Measurements from ENCODE around the gene LYL1. TPM values are rescaled to one million over a fixed set of nuclear protein-coding genes. Genes with fewer than 3 reads are reported as not detected.

The LYL1 gene
- total and polyA plus RNA-seq, 4 donors: 0.35 to 69.7 (median 2.3) TPM

GRCh38 chr19:13062317-13062716 is 40.3 kb downstream of the LYL1 start (continued):
- TF ChIP-seq RAD21 (IDR thresholded peaks at IDR 0.05) (no peak), FOXA1 (IDR thresholded peaks at IDR 0.05) (no peak), NR2F2 (IDR thresholded peaks at IDR 0.05) (no peak), JUND (IDR thresholded peaks at IDR 0.05) (no peak), HNF4A (conservative IDR thresholded peaks at IDR 0.05) (no peak), SP1 (IDR thresholded peaks at IDR 0.05) (no peak)

GRCh38 chr19:13060964-13061927 is 41.4 kb downstream of the LYL1 start:
- H3K9me3 ChIP-seq (ENCODE audit: control insufficient read depth in 4 of 4, low read length in 3 of 4): no peaks in the 10 kb centered on the region
- peak; percentile 92 for DNase-seq (ENCODE audit: low spot score)
- peak overlapping the region in 2 of 3 donors; percentile 20 to 52 for H3K4me3 ChIP-seq (ENCODE audit: low read depth in 1 of 3, low read length in 3 of 3)
- peak overlapping the region in 1 of 2 donors; percentile 31 for H3K9ac ChIP-seq (ENCODE audit: low read depth in 1 of 2, low read length in 2 of 2)
- no peaks in the 10 kb centered on the region for H3K27me3 ChIP-seq (ENCODE audit: control insufficient read depth in 4 of 4, insufficient read depth in 4 of 4, low read length in 3 of 4)
- peak overlapping the region; percentile 21 to 36 for H3K27ac ChIP-seq (ENCODE audit: low read depth in 1 of 2, low read length in 2 of 2)
- peak in 1 of 2 donors; percentile 7 for TF ChIP-seq RXRA (IDR thresholded peaks at IDR 0.05)
- peak; percentile 93 to 96 for TF ChIP-seq RAD21 (IDR thresholded peaks at IDR 0.05)
- no peak for TF ChIP-seq JUND (IDR thresholded peaks at IDR 0.05)
- TF ChIP-seq EGR1 (IDR thresholded peaks at IDR 0.05; ENCODE audit: low read depth in 2 of 2): no peak
- peak; percentile 87 for TF ChIP-seq CTCF (IDR thresholded peaks at IDR 0.05; ENCODE audit: low read depth, low read length, missing input control)
- no peak for TF ChIP-seq HNF4A (conservative IDR thresholded peaks at IDR 0.05)
- TF ChIP-seq TAF1 (conservative IDR thresholded peaks at IDR 0.05): no peak
- WGBS: 1% methylated on average over 40 of the region's 40 CpGs
- peaks cover 0 to 33% (median 21%) of the 10 kb centered on the region in 4 donors for H3K4me1 ChIP-seq (ENCODE audit: control insufficient read depth in 4 of 4, insufficient read depth in 4 of 4, low read length in 3 of 4)
- no peaks in the 10 kb centered on the region for H3K36me3 ChIP-seq (ENCODE audit: control insufficient read depth in 4 of 4, insufficient read depth in 3 of 4, low read depth in 1 of 4, low read length in 3 of 4)

GRCh38 chr19:13060233-13060963 is 42.3 kb downstream of the LYL1 start:
- H3K27me3 ChIP-seq (ENCODE audit: control insufficient read depth in 4 of 4, insufficient read depth in 4 of 4, low read length in 3 of 4): no peaks in the 10 kb centered on the region
- peaks cover 0 to 40% (median 23%) of the 10 kb centered on the region in 4 donors for H3K4me1 ChIP-seq (ENCODE audit: control insufficient read depth in 4 of 4, insufficient read depth in 4 of 4, low read length in 3 of 4)
- H3K4me3 ChIP-seq (ENCODE audit: low read depth in 1 of 3, low read length in 3 of 3): peak overlapping the region in 1 of 3 donors; percentile 52
- peak overlapping the region in 1 of 2 donors; percentile 22 for H3K27ac ChIP-seq (ENCODE audit: low read depth in 1 of 2, low read length in 2 of 2)
- no peaks in the 10 kb centered on the region for H3K9me3 ChIP-seq (ENCODE audit: control insufficient read depth in 4 of 4, low read length in 3 of 4)
- H3K9ac ChIP-seq (ENCODE audit: low read depth in 1 of 2, low read length in 2 of 2): peak overlapping the region in 1 of 2 donors; percentile 31
- H3K36me3 ChIP-seq (ENCODE audit: control insufficient read depth in 4 of 4, insufficient read depth in 3 of 4, low read depth in 1 of 4, low read length in 3 of 4): no peaks in the 10 kb centered on the region
- no peak for DNase-seq (ENCODE audit: low spot score)
- no peak for TF ChIP-seq SP1 (IDR thresholded peaks at IDR 0.05)
- TF ChIP-seq YY1 (IDR thresholded peaks at IDR 0.05): no peak
- no peak for TF ChIP-seq EGR1 (IDR thresholded peaks at IDR 0.05; ENCODE audit: low read depth in 2 of 2)
- TF ChIP-seq CTCF (IDR thresholded peaks at IDR 0.05; ENCODE audit: low read depth, low read length, missing input control): no peak
- no peak for TF ChIP-seq MAX (IDR thresholded peaks at IDR 0.05)
- no peak for TF ChIP-seq GABPA (IDR thresholded peaks at IDR 0.05 in 1 of 2, conservative IDR thresholded peaks at IDR 0.05 in 1 of 2)
- no peak for TF ChIP-seq REST (IDR thresholded peaks at IDR 0.05)
- no peak for TF ChIP-seq RXRA (IDR thresholded peaks at IDR 0.05)
- TF ChIP-seq TAF1 (conservative IDR thresholded peaks at IDR 0.05): no peak
- no peak for TF ChIP-seq ATF3 (IDR thresholded peaks at IDR 0.05)
- 49% methylated on average over 19 of the region's 19 CpGs for WGBS
